ENCODE data around the gene C19orf25. TPM values are rescaled to one million over a fixed set of nuclear protein-coding genes. Genes with fewer than 3 reads are reported as not detected.

The C19orf25 gene
- total and polyA plus RNA-seq, 2 of the 13 experiments (the other 11 are each of a cell fraction or from before 2014, with no cell fraction given) = 14.2 to 32.4 TPM

DNA sequence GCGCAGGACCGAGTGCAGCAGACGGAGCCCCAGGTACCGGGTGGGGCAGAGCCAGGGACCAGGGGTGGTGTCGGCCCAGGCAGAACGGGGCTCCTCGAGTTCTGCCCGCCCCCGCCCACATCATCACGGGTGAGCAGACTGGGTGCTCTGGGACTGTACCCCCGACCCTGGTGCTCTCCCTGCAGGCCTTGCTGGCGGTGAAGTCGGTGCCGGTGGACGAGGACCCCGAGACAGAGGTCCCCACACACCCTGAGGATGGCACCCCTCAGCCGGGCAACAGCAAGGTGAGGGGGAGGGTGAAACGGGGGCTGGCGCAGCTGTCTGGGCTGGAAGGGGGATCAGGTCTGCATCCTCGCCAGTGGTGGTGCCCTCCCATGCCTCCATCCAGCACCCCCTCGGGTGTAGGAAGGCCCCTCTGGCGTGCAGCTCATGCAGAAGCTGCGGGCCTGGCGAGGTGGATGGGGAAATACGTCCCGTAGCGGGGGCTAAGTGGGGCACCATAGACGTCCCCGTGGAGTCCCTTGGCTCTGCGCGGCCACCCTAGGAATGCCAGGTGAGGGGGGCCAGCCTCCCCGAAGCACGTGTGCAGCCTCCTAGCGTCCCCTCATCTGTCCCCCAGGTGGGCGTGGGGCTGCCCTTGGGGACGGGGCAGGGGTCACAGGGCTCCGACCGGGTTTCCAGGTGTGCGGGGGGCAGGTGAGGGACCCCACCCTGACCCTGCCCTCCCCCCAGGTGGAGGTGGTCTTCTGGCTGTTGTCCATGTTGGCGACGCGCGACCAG lies 22.7 kb downstream of the C19orf25 start (continued):
- TF ChIP-seq ZNF761 (CRISPR knock-in tag; conservative IDR thresholded peaks at IDR 0.05) (no peak), KDM2A (CRISPR knock-in tag; IDR thresholded peaks at IDR 0.05; ENCODE audit: borderline replicate concordance, low read depth) (peak; percentile 28; the same call in 1 of the 2 replicates)
- TF ChIP-seq, protein P1, sequence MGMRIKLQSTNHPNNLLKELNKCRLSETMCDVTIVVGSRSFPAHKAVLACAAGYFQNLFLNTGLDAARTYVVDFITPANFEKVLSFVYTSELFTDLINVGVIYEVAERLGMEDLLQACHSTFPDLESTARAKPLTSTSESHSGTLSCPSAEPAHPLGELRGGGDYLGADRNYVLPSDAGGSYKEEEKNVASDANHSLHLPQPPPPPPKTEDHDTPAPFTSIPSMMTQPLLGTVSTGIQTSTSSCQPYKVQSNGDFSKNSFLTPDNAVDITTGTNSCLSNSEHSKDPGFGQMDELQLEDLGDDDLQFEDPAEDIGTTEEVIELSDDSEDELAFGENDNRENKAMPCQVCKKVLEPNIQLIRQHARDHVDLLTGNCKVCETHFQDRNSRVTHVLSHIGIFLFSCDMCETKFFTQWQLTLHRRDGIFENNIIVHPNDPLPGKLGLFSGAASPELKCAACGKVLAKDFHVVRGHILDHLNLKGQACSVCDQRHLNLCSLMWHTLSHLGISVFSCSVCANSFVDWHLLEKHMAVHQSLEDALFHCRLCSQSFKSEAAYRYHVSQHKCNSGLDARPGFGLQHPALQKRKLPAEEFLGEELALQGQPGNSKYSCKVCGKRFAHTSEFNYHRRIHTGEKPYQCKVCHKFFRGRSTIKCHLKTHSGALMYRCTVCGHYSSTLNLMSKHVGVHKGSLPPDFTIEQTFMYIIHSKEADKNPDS (CRISPR knock-in tag; IDR thresholded peaks at IDR 0.05) = no peak

DNA sequence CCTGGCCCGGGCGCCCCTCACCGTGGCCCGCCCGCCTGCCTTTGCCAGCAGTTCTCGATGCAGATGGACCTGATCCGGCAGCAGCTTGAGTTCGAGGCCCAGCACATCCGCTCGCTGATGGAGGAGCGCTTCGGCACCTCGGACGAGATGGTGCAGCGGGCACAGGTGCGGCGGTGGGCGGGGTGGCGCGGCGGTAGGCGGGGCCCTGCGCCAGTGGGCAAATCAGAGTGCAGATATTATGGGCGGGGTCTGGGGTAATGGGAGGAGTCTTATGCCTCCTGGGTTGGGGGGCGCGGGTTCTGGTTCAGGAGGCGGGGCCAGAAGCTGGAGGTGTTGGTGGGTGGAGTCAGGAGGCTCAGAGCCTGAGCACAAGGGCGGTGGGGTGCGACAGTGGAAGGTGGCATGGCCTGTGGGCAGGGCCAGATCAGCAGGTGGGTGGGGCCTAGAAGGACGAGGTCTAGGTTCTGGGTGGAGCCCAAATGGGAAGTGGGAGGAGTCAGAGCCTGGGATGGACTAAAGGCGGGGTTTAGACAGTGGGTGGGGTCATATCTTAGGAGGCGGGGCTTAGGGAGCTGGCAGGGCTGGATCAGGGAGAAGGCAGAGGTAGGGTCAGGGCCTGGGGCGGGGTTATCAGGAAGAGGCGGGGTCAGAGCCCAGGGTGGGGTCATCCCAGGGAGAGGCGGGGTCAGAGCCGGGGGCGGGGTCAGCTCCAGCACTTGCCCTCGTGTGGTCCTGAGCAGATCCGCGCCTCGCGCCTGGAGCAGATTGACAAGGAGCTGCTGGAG lies 23.5 kb downstream of the C19orf25 start:
- ChIA-PET CTCF (ENCODE audit: low intra/inter-chr PET ratio, low total read pairs) (no interaction called here), POLR2A (interaction anchor here (0.5 to 4.0 kb wide), 10 partner anchors 11 to 383 kb away, joined by 3 to 34 read pairs (median 6); partner anchors contain the start of genes CIRBP and REEP6)
- no peaks in the 10 kb centered on the region for H3K9me3 ChIP-seq (ENCODE audit: low read length)
- H3K27me3 ChIP-seq (ENCODE audit: control insufficient read depth in 1 of 2, insufficient read depth in 2 of 2, low read length in 2 of 2) = peaks cover 10 to 58% of the 10 kb centered on the region in 2 experiments
- peaks cover 48% of the 10 kb centered on the region for H3K4me1 ChIP-seq (ENCODE audit: insufficient read depth, low read length)
- no peak overlapping the region for H3K9ac ChIP-seq (ENCODE audit: insufficient read depth, low read depth, low read length)
- intact Hi-C loops (cut with micrococcal nuclease; ENCODE audit: unreplicated experiment) = no loop called here
- no peaks in the 10 kb centered on the region for H3K79me2 ChIP-seq (ENCODE audit: insufficient read depth, low read length)
- DNase-seq (ENCODE audit: low spot score) = peak; percentile 76
- WGBS (ENCODE audit: low lambda C conversion rate) = 3% methylated on average over 28 of the region's 42 CpGs
- no peak overlapping the region for H3K27ac ChIP-seq (ENCODE audit: extremely low read length, insufficient read depth, low read length)
- peak; percentile 23 for FAIRE-seq
- H3K4me3 ChIP-seq (replicated peaks in 1 of 3; ENCODE audit: insufficient read depth in 1 of 3, low read depth in 2 of 3, low read length in 3 of 3) = peak overlapping the region in 2 of 3 experiments; percentile 25 to 51; a peak in 2 of 6 replicates
- ATAC-seq = peak; percentile 52
- peak overlapping the region; percentile 51 for H3K4me2 ChIP-seq (ENCODE audit: low read depth, low read length)
- no TSS peak for BruUV-seq (replicated peaks)
- H4K20me1 ChIP-seq (ENCODE audit: insufficient read depth, low read length) = peaks cover 10% of the 10 kb centered on the region; the same call in 1 of the 2 replicates
- in situ Hi-C loops (cut with HindIII; ENCODE audit: extremely low pct_ligation_motif_present, low pct_unique_long_range_greater_than_20kb) = loop anchor here (5.0 kb wide), 1 partner anchor 57 kb away; the partner anchor contains the start of gene ADAMTSL5
- no peaks in the 10 kb centered on the region for H3K36me3 ChIP-seq (replicated peaks in 1 of 2; ENCODE audit: control insufficient read depth in 1 of 2, insufficient read depth in 2 of 2, low read length in 2 of 2)
- H2AFZ ChIP-seq (ENCODE audit: low read length) = no peak overlapping the region
- no peak for TF ChIP-seq FOXA3 (CRISPR knock-in tag; IDR thresholded peaks at IDR 0.05)
- TF ChIP-seq ZNF350 (CRISPR knock-in tag; IDR thresholded peaks at IDR 0.05; ENCODE audit: borderline replicate concordance, low read depth) = no peak
- TF ChIP-seq, protein P2, sequence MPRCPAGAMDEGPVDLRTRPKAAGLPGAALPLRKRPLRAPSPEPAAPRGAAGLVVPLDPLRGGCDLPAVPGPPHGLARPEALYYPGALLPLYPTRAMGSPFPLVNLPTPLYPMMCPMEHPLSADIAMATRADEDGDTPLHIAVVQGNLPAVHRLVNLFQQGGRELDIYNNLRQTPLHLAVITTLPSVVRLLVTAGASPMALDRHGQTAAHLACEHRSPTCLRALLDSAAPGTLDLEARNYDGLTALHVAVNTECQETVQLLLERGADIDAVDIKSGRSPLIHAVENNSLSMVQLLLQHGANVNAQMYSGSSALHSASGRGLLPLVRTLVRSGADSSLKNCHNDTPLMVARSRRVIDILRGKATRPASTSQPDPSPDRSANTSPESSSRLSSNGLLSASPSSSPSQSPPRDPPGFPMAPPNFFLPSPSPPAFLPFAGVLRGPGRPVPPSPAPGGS (CRISPR knock-in tag; IDR thresholded peaks at IDR 0.05) = 0 out of 2 replicates have a peak, but pooled peaks have one; percentile 52
- TF ChIP-seq, protein P3, sequence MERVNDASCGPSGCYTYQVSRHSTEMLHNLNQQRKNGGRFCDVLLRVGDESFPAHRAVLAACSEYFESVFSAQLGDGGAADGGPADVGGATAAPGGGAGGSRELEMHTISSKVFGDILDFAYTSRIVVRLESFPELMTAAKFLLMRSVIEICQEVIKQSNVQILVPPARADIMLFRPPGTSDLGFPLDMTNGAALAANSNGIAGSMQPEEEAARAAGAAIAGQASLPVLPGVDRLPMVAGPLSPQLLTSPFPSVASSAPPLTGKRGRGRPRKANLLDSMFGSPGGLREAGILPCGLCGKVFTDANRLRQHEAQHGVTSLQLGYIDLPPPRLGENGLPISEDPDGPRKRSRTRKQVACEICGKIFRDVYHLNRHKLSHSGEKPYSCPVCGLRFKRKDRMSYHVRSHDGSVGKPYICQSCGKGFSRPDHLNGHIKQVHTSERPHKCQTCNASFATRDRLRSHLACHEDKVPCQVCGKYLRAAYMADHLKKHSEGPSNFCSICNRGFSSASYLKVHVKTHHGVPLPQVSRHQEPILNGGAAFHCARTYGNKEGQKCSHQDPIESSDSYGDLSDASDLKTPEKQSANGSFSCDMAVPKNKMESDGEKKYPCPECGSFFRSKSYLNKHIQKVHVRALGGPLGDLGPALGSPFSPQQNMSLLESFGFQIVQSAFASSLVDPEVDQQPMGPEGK (CRISPR knock-in tag; IDR thresholded peaks at IDR 0.05) = peak; percentile 25; the same call in 1 of the 2 replicates
- 0 out of 2 replicates have a peak, but pooled peaks have one; percentile 28 for TF ChIP-seq ARNT2 (CRISPR knock-in tag; IDR thresholded peaks at IDR 0.05; ENCODE audit: low read depth)
- TF ChIP-seq PITX1 (CRISPR knock-in tag; IDR thresholded peaks at IDR 0.05) = no peak
- TF ChIP-seq ZBTB38 (CRISPR knock-in tag; IDR thresholded peaks at IDR 0.05) = 0 out of 2 replicates have a peak, but pooled peaks have one; percentile 40
- TF ChIP-seq SAP130 (CRISPR knock-in tag; IDR thresholded peaks at IDR 0.05; ENCODE audit: low read depth) = peak; percentile 23; the same call in 1 of the 2 replicates
- TF ChIP-seq, protein P4, sequence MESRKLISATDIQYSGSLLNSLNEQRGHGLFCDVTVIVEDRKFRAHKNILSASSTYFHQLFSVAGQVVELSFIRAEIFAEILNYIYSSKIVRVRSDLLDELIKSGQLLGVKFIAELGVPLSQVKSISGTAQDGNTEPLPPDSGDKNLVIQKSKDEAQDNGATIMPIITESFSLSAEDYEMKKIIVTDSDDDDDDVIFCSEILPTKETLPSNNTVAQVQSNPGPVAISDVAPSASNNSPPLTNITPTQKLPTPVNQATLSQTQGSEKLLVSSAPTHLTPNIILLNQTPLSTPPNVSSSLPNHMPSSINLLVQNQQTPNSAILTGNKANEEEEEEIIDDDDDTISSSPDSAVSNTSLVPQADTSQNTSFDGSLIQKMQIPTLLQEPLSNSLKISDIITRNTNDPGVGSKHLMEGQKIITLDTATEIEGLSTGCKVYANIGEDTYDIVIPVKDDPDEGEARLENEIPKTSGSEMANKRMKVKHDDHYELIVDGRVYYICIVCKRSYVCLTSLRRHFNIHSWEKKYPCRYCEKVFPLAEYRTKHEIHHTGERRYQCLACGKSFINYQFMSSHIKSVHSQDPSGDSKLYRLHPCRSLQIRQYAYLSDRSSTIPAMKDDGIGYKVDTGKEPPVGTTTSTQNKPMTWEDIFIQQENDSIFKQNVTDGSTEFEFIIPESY (CRISPR knock-in tag; IDR thresholded peaks at IDR 0.05) = peak; percentile 92; the same call in 1 of the 2 replicates
